PC-3 (cell line): ENCODE results near the gene GINM1.

ENCODE experiments used
- EZH2 ChIP-seq: fragments of 300-600 bp; sonication (generic); IDR thresholded peaks from one replicate; pipeline ENCODE4 v1.6.1; 2017; ENCODE audit warnings: antibody characterized with exemption, mild to moderate bottlenecking, low read length; ENCODE audit not compliant: unreplicated experiment
- EZH2phosphoT487 ChIP-seq: fragments of 300-600 bp; sonication (generic); IDR thresholded peaks from 2 replicates; pipeline ENCODE4 v1.6.1; 2018; ENCODE audit warnings: mild to moderate bottlenecking, antibody characterized with exemption, low read length, borderline replicate concordance
- TF ChIP-seq, protein P1 (sequence below): fragments of 300-600 bp; sonication (generic); conservative IDR thresholded peaks from 2 replicates; pipeline ENCODE4 v1.5.1; 2017; ENCODE audit warnings: antibody characterized with exemption, low read depth, mild to moderate bottlenecking, low read length

DNA sequence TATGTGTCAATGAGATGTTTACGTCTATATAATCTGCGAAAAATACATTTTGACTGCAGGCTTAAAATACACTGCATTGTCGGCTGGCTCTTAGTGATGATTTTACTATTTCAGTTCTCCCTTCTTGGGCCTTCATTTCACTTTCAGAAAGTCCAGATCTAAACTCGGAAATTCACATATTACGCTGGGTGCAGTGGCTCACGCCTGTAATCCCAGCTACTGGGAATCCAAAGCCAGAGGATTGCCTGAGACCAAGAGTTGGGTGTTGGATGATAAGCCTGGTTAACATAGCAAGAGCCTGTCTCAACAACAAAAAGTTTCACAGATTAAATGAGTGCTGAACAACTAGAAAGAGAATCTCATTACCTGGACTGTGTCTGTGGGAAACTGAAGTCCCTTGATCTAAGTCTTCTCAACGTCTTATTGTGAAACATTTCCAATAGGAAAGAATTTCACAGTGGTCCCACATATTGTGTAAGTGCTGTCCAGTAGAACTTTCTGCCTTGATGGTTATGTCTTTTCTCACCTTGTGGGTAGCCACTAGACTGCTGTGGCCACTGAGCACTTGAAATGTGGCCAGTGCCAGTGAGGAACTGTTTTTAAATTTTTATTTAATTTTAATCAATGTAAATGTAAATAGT, 1.9 kb downstream of the GINM1 start:
- TF ChIP-seq EZH2 (no peak), EZH2phosphoT487 (no peak)
- TF ChIP-seq, protein P1, sequence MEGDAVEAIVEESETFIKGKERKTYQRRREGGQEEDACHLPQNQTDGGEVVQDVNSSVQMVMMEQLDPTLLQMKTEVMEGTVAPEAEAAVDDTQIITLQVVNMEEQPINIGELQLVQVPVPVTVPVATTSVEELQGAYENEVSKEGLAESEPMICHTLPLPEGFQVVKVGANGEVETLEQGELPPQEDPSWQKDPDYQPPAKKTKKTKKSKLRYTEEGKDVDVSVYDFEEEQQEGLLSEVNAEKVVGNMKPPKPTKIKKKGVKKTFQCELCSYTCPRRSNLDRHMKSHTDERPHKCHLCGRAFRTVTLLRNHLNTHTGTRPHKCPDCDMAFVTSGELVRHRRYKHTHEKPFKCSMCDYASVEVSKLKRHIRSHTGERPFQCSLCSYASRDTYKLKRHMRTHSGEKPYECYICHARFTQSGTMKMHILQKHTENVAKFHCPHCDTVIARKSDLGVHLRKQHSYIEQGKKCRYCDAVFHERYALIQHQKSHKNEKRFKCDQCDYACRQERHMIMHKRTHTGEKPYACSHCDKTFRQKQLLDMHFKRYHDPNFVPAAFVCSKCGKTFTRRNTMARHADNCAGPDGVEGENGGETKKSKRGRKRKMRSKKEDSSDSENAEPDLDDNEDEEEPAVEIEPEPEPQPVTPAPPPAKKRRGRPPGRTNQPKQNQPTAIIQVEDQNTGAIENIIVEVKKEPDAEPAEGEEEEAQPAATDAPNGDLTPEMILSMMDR: no peak
